ENCODE results near the gene NALCN.

The NALCN gene

DNA sequence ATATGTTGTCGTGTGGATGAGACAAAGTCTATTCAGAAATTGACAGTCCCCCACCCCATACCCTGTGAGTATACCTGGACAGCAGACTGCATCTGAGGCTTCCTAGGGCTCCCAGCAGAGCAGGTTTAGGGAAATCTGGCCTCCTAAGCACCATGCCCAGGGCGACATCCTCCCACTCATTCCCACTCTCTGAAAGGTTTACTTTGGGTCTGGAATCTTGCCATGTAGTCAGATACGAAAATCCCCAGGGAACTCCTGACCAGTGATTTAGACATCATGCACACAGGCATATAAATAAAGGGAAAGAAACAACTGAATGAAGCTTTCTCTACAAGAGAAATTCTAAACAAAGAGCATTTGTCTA lies 717 bp upstream of the NALCN start:
- FAIRE-seq (no peak), DNase-seq (ENCODE audit: extremely low spot score, insufficient read length, low read depth) (no peak)

DNA sequence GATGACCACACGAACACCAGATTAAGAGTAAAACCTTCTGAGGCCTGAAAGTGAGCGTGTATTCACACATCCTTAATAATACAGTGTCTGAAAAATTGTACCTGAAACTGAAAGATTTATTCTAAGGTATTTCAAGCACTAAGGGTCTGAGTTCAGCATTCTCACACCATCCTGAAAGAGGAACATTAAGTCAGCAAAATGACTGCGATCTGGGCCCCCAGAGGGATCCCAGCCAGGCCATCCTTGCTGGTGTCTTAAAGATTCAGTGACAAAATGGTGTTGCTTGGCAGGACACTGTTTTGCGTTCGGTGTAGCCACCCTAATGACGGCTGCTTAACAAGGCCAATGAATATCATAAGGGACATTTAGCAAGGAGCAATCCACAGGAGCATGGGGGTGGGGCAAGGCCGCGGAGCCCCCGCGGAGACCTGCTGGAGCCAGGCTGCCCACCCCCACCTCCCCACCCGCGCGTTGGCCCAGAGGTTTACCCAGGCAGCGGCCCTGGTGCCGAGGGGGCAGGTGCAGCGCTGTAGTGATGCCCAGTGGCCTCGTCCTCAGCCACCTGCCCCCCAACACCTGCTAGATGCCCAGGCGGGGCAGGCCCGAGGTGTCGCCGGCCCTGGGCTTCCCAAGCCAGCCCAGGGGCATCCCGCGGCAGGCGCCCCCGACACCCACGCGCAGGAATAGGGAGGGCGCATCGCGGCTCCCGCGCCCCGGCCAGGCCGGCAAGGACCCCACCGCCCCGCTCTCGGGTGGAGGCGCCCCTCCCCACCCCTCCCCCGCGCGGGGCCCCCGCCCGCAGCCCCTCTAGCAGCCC lies 742 bp downstream of the NALCN start:
- FAIRE-seq (no peak), DNase-seq (ENCODE audit: extremely low spot score, insufficient read length, low read depth) (no peak)

DNA sequence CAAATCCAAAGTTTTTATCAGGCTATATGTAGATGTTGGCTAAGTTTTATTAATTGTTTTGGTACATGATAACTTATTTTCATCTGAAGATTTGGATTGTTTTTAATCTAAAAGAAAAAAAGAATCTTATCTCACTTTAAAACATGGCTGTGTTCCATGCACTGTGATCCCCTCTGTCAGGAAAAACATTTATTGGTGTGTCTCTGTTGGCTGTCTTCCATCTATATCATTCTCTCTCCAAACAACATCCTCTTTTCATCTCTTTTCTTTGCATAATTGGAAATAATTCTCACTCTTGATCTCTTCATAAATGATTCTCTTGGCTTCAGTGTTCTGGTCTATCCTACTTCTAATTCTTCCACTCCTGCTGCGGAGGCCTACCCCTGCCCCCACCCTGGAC lies 4.2 kb downstream of the NALCN start:
- no peak for DNase-seq (ENCODE audit: extremely low spot score, insufficient read length, low read depth)
- FAIRE-seq, result no peak

DNA sequence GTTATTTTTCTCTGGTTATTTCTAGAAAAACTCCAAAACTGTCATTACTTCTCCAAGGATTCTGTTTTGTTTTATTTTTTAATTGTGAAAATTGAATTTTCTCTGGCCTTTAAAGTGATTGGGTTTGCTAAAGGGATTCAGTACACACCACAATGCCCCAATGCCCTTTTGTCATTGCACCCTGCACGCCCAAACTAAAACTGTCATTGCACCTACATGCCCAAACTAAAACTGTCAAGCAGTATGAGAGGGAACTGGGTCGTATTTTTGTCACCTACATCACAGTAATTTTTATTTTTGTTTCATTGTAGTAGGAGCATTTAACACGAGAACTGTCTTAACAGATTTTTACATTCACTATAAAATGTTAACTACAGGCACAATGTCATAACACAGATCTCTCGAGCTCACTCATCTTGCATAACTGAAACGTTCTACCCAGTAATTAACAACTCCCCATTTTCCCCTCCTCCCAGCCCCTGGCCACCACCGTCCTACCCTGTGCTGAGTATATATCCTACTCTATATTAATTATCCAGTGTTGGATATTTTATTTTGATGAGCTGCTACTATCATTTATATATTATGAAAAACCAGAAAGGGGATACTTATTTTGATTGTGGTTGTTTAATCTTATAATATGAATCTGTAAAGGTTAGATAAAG lies 7.2 kb downstream of the NALCN start:
- no peak for DNase-seq (ENCODE audit: extremely low spot score, insufficient read length, low read depth)
- FAIRE-seq, result no peak

DNA sequence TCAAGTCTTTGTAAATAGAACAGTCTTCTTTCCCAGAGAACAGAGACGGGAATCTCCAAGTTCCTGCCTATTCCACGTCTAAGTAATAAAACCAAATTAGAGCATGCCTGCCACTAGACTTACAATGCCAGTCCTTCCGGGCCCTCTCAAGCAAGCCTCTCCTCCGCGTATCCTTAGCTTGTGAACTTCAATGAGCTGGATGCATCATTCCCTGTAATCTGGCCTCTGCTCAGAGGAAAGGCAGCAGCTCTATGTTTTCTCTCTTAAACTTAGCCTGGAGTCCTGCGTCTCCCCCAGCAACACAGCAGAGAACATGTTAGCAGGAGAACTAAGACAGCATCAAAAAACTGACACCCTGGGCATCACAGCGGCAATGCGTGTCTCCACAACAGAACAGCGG lies 8.2 kb downstream of the NALCN start:
- DNase-seq (ENCODE audit: extremely low spot score, insufficient read length, low read depth), result no peak
- FAIRE-seq, result no peak

DNA sequence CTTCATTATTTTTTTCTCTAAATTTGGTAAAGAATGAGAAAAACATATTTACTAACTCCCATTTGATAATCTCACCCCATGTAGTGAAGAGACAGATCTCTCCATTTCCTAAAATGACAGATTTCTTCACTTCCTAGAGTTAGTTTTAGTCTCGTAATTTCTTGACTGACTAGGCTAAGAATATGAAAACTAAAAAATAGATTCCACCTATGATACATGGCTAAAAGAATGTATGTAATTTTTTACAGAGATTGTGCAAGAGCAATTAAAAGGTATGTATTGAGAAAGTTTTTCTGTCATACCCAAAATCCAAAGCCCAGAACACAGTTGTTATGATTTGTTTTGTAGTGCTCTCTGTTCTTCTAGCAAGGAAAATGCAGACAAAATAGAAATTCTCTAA lies 9.5 kb downstream of the NALCN start:
- no peak for FAIRE-seq

DNA sequence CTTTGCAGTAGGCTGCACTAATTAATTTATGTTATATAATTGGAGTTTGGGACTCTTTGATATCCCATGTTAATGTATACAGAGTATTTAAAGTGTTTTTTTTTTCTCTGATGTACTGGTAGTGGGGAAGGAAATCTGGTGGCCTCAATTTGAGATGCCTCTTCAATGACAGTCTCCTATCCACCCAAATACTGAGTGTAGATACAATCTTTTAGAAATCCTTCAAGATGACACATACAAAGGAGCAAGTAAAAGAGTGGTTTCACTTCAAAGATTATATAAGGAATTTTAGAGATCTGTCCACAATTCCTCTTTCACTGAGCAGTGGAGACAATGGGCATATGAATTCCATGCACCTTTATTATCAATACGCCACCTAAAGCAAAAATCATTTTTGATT lies 15.1 kb downstream of the NALCN start:
- no peak for DNase-seq (ENCODE audit: extremely low spot score, insufficient read length, low read depth)
- no peak for FAIRE-seq

More for the DNA sequence above, 9.5 kb downstream of the NALCN start:
- no peak for DNase-seq (ENCODE audit: extremely low spot score, insufficient read length, low read depth)

DNA sequence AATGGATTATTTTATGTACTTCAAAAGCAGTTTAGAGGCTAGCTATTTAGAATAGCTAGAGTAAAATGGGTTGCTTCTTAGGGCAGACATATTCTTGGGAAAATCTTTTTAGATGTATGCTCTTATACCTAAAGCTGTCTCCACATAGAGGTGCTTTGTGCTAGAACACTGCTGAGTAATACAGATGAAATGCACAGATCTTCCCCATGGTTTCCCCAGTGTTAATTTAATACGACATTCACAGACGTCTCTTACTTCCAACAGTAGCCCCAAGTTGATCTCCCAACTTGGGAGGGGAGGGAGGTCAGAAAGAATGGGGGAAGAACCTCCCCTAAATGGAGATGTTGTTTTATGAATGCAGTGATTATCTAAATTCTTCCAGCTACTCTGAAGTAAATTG lies 16.9 kb downstream of the NALCN start:
- DNase-seq (ENCODE audit: extremely low spot score, insufficient read length, low read depth) (no peak), FAIRE-seq (no peak)

DNA sequence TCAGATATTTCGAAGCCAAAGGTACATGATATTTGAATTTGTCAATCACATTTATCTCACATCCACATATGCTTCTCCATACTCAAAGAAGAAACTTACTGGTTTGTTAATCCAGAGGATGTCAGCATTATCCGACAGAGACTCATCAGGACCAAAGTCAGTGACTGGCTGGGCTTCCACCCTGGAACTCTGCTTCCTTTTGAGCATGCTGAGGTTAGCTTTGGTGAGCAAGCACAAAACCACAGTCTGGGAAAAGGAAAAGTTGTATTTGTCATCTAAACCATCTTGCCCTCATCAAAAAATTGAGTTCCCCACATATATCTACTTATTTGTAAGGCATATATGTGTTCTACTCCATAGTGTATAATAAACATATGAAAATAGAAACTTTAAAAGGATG lies 17.4 kb downstream of the NALCN start:
- no peak for FAIRE-seq
- no peak for DNase-seq (ENCODE audit: extremely low spot score, insufficient read length, low read depth)

DNA sequence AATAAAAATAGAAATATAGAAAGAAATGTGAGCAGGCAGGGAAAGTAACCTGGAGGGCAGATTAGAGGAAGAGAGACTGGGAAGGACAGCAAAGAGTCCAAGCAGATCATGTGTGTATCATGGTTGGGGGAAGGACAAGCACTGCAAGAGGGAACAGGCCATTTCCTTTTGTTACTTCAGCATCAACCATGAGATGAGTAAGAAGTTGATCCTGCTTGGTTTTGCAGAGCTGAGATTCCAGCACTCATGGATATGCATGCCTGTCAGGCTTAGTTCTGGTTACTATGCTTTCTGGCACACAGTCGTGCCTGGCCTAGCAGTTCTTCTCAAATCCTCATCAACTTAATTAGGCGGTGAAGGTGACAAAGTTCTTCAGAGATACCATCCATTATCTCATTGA lies 18.1 kb downstream of the NALCN start:
- no peak for FAIRE-seq
- no peak for DNase-seq (ENCODE audit: extremely low spot score, insufficient read length, low read depth)

DNA sequence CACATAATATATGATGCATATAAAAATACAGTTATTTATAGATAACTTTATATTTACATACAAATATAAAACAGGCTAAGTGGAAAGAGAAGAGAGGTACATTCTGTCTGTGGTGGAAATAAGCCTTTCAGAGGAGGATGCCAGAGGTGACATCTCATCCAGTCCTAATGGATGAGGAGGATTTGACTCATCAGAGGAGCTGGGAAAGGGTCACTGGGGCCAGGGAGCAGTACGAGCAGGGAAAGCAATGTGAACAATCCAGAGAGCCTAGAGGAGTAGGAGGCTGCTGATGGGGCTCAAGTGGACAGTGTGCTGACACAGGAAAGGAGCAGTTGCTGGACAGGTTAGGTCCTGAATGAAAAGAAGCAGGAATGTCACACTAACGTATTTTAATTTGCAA lies 18.6 kb downstream of the NALCN start:
- DNase-seq (ENCODE audit: extremely low spot score, insufficient read length, low read depth) (no peak), FAIRE-seq (no peak)

DNA sequence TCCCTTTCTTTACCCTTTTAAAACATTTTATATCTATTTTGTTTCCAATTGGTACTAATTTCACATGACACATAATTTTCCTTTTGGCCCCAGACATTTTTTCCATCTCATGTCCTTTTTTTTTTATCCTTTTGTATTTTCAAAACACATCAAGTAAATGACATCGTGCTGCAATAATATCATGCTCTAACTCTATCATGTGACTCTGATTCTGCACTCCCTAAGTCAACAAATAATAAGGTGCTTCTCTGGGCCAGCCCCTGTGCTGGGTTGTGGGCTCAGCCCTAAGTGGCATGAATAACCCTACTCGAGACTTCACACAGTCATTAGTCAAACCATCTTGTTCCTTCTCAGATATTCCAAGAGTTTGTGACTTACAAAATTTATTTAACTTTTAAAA lies 21.7 kb downstream of the NALCN start:
- no peak for DNase-seq (ENCODE audit: extremely low spot score, insufficient read length, low read depth)

DNA sequence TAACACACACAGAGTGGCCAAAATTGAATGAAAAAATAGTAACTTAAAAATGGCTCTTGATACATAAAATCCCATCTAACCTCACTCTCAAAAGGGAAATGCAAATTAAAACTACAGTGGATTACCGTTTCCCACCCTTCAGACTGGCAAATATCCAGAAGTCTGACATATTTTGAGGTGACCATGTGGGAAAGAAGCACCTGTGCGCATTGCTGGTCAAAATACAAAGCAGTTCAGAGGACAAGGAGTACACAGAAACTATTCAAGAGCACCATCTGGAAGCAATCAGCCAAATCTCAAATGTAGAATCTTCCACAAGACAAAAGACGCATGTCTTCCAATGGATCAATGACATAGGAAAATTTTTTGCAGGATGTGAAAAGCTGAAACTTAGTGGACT lies 23.2 kb downstream of the NALCN start:
- no peak for FAIRE-seq
- DNase-seq (ENCODE audit: extremely low spot score, insufficient read length, low read depth), result no peak

More for the DNA sequence above, 21.7 kb downstream of the NALCN start:
- FAIRE-seq, result no peak

DNA sequence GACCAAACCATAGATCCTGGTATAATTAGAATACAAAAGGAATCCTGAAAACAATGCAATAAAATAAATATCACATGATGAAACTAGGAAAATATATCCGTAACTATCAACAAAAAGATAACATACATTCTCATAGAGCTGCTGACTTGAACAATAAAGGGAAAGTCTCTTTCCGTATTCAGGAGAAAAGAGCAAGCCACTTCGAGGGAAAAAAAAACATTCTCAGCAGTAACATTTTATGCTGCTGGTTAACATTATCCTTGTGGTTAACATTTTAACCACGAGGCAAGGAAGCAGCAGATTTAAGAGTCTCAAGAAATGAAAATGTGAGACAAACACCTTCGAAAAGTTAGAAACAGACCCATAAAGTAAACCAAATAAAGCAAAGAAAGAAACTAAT lies 25.8 kb downstream of the NALCN start:
- no peak for FAIRE-seq
- no peak for DNase-seq (ENCODE audit: extremely low spot score, insufficient read length, low read depth)

DNA sequence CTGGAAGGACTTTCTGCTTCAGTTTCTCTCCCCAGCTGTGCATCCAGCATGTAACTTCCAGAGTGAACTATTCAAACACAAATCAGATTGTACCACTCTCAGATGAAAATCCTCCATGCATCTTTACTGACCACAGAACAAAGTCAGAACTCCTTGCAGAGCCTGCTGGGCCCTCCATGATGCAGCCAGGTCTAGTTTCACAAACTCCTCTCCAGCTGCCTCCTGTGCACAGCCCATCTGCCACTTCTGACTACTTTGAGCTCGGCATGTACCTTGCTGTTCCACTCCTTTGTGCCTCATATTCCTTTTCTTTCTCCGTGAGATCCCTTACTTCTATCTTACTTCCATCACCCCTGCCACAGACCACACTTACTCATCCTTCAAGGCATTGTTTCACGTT lies 31.4 kb downstream of the NALCN start:
- no peak for FAIRE-seq
- DNase-seq (ENCODE audit: extremely low spot score, insufficient read length, low read depth), result no peak

DNA sequence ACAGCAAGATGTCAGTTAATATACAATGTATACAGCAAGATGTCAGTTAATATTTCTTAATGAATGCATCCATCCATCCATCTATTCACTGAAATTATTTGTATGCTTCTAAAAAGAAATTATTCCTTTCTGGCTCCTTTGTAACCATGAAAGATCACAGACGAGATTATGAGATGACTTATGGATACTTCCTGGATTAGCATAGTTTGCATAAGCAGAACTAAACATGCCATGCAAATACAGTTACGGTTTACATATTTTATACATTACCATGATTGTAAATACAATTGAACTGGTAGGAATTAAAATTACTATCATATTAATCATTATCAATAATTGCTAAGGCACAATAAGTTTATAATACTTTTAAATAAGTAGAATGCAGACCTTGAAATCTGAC lies 32.7 kb downstream of the NALCN start:
- FAIRE-seq (no peak), DNase-seq (ENCODE audit: extremely low spot score, insufficient read length, low read depth) (no peak)

DNA sequence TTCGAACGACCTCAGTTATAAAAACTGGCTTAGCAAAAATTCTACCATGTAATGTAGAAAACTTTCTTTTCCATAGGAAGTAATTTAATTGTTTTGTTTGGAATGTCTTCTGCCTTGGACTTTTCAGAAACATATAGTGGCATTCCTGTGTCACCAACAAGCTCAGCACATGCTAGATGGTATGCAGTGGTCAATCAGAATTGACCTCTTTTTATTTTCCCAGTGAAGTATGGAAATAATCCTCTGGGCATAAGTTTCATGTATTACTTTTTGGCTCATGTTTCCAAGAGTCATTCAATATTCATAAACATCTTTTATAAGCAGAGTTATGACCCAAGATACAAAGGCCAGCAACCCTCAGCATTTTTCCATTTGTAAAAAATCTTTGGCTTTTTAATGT lies 33.6 kb downstream of the NALCN start:
- no peak for DNase-seq (ENCODE audit: extremely low spot score, insufficient read length, low read depth)
- FAIRE-seq, result no peak

DNA sequence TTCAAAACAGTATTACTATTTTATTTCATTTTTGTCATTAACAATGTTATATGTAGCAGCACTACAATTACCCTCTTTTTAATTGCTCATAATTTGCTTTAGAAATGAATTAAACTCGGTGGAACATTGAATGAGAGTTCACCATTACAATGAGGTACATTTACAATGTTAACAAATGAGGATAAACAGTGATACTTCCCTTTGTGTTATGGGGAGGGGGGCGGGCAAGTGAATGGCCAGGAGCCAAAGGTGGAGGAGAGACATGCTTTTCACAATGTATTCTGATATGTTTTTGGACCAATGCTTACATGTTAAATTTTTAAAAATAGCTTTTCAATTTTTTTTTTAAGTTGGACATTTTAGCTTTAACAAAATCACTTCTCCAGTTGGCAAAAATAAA lies 34.2 kb downstream of the NALCN start:
- no peak for FAIRE-seq
- no peak for DNase-seq (ENCODE audit: extremely low spot score, insufficient read length, low read depth)

DNA sequence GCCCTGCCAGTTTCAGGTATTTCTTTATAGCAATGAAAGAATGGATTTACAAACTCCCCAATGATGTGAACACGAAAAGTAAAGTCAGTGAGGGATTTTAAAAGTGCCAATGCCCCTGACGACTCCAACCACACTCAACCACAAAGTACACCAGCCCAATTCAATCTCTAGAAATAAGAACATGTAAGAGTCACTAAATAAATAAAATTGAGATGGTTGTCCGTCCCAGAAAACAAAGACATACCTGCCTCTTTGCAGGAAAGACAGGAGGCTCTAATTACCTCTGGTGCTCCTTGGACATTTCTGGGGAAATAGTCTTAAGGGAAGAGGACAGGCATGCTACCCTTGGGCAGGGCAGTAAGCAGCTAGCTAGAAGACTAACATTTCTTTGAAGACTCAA lies 55.8 kb downstream of the NALCN start:
- DNase-seq (ENCODE audit: extremely low spot score, insufficient read length, low read depth), result no peak
- no peak for FAIRE-seq

DNA sequence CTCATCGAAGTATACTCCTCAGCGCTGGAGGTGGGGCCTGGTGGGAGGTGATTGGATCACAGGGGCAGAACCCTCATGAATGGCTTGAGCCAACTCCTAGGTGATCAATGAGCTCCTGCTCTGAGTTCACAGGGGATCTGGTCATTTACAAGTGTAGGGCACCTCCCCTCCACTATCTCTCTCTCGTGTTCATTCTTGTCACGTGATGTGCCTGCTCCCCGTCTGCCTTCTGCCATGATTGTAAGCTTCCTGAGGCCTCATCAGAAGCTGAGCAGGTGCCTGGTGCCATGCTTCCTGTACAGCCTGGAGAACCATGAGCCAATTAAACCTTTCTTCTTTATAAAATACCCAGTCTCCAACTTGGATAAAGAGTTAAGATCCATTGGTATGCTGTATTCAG lies 61.4 kb downstream of the NALCN start:
- FAIRE-seq (no peak), DNase-seq (ENCODE audit: extremely low spot score, insufficient read length, low read depth) (no peak)

DNA sequence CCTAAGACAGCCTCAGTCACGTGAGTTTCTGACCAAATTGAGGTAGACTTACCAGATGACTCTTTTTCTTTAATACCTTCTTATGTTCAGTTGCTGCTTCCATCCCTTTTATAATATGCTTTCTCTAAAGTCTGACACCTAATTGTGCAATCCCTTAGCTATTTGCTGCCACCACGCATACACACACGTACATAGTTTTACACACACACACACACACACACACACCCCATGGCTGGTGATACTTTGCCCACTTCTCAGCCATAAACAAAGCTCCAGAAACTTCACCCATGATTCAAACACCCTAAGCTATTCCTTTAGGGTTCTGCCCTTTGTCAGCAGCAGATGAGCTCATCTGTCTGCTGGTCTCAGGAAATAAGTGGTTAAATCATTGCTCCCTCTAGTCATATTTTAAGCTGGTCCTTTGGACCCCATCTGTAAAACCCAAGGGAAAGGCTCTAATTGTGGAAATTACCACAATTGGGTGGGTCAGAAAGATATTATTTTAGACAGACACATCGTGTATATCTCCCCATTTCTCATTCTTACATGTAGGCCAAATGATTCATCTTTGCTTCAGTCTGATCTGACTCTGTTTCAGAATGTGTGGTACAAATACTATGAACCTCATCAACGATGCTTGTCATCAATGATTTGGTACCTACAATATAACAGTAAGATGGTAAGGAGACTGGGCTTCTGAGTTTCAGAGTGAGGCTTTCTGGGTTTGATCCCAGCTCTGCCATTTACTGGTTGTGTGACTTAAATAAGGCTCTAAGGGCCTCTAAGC lies 69.2 kb downstream of the NALCN start:
- no peak for DNase-seq (ENCODE audit: extremely low spot score, insufficient read length, low read depth)

More for the DNA sequence above, 69.2 kb downstream of the NALCN start:
- FAIRE-seq, result no peak
